Activated CD4-positive, CD25-positive, alpha-beta regulatory T cell treated with anti-CD3 and anti-CD28 coated beads, Interleukin-2, amount 50 U/mL, for 72 hours (primary cell): ENCODE data around the gene CDCA3.

Source experiments
- DNase-seq: peaks from one replicate; pipeline ENCODE4 v3.0.0; 2021

CDCA3 gene

GRCh38 chr12:6819106-6820030, 31.7 kb downstream of the CDCA3 start:
- DNase-seq: no peak

DNA sequence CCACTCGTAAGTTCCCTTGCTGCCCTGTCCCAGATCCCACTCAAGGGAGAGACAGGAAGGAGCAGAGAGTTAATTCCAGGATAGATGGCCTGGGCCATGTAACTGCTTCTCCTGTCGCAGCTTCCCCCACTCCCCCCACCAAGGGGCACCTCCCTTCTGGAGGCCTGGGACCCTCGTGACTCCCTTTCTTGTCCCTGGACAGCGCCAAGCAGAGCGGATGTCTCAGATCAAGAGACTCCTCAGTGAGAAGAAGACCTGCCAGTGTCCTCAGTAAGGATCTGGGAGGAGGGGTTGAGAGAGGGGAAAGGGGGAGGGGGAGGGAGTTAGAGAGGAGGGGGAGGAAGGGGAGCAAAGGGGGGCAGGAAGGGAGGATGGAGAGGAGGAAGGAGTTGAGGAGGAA, 32.4 kb downstream of the CDCA3 start:
- DNase-seq: no peak

DNA sequence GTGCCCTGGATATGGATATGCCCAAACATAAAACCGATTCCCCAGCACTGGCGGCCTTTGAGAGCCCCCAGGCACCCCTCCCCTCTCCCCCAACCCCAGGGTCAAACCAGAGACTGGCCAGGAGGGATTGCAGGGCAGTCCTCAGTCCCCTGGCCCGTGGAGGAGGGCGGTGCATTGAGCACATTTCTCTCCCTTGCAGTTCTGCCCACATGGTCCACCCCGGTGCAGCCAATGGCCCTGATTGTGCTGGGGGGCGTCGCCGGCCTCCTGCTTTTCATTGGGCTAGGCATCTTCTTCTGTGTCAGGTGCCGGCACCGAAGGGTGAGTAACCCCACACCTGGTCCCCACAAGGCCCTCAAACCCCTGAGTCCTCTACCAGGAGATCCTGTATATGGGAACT, 32.9 kb downstream of the CDCA3 start:
- DNase-seq: no peak

DNA sequence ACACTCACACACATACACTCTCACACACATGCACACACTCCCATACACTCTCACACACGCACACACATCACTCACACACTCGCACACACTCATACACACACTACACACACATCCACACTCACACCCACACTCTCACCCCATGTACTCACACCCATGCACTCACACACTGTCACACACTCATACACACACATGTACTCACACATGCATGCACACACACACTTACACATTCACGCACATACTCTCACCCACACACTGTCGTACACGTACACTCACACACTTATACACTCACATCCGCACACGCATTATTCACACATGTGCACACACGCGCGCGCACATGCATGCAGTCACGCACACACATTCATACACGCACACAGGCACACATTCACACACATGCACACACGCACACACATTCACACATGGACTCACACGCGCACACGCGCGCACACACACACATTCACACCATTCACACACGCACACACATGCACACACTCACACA, 33.4 kb downstream of the CDCA3 start:
- no peak for DNase-seq

- DNase-seq: no peak
Observed at GRCh38 chr12:6817098-6817497, 34.0 kb downstream of the CDCA3 start.

DNA sequence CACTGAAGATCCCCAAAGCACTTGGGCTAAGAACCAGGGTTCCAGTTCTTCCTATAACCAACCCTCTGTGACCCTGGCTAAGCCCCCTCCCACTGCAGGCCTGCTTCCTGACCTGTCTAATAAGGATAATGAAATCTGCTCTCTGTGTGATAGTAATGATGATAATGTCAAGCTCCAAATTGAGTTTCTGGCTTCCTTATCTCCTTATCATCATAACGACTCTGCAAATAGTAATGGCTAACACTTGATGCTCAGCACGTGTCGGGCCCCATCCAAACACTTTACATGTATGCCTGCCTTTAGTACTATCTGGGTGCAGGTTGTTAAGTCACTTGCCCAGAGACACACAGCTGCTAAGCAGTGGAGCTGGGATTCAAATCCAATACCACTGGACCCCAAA, 34.5 kb downstream of the CDCA3 start:
- DNase-seq: no peak

GRCh38 chr12:6813363-6813762, 37.7 kb downstream of the CDCA3 start:
- no peak for DNase-seq

DNA sequence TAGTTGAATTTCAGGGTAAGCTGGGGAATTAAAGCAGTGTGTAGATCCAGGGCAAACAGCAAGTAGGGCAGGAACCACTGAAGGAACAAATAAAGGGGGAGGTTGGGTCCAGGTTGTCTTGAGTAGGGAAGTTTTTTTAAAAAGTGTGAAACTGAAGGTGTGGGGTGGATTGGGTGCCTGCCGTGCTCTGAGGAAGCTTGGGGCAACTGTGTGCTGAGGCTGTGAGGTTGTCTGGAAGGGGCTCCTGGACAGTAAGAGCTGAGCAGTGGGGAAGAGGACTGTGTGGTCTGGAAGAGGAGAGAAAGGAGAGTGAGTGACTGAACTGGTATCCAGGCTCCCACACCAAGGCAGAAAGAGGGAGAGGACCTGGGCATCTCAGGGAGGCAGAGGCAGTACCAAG, 40.3 kb downstream of the CDCA3 start:
- no peak for DNase-seq

GRCh38 chr12:6809056-6809455, 42.0 kb downstream of the CDCA3 start:
- DNase-seq: no peak

DNA sequence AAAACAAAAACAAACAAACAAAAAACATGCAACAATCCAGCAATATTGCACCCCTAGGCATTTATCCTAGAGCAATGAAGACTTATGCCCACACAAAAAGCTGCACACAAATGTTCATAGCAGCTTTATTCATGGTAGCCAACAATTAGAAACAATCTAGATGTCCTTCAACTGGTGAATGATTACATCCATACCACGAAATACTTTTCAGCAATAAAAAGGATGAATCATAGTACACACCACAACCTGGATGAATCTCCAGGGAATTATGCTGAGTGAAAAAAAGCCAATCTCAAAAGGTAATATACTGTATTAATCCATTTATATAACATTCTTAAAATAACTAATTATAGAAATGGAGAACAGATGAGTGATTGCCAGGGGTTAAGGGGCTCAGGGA, 43.9 kb downstream of the CDCA3 start:
- no peak for DNase-seq

DNA sequence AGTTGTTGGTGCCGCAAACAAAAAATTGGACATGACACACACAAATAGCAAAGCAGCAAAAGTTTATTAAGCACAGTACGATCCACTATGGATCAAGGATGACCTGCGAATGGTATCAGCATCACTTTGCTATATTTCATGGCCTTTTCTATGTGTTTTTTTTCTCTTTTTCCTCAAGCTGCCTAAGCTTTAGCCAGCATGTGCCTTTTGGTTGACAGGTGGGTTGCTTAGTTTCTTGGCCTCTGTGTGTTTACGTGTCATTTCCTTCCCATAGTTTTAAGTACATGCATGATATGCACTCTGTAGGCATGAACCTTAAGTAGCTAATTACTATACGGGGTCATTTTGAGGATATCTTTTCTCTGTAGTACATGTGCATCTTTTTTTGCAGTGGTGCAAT, 51.9 kb downstream of the CDCA3 start:
- DNase-seq: no peak
